Right atrium auricular region (tissue), 2 donors: ENCODE data around the gene ULK1. TPM values are rescaled to one million over a fixed set of nuclear protein-coding genes. Genes with fewer than 3 reads are reported as not detected.

Experiments
- DNase-seq: peaks from one replicate; pipeline ENCODE4 v3.0.0-alpha.2; 2019; ENCODE audit warnings: low spot score
- H3K27ac ChIP-seq, 2 donors: fragments of 200-600 bp; sonication (generic); 1 replicate in 1 of 2; 2 replicates in 1 of 2; pipeline ENCODE4 v1.5.1; 2016 to 2019
- H3K27me3 ChIP-seq, 2 donors: fragments of 200-600 bp; sonication (generic); one replicate each; pipeline versions ENCODE4 v1.5.1 to v1.6.0; 2017 to 2019
- H3K36me3 ChIP-seq: fragments of 200-600 bp; sonication (generic); one replicate; pipeline ENCODE4 v1.5.1; 2016
- H3K4me1 ChIP-seq, 2 donors: fragments of 200-600 bp; sonication (generic); one replicate each; pipeline versions ENCODE4 v1.5.1 to v1.6.0; 2017 to 2019
- H3K4me3 ChIP-seq, 2 donors: fragments of 200-600 bp; sonication (generic); 1 replicate in 1 of 2; 2 replicates in 1 of 2; pipeline ENCODE4 v1.5.1; 2017 to 2019; ENCODE audit warnings: mild to moderate bottlenecking in 1 of 2, moderate library complexity in 1 of 2
- H3K9me3 ChIP-seq, 2 donors: fragments of 200-600 bp; sonication (generic); one replicate each; pipeline ENCODE4 v1.5.1; 2019
- CTCF ChIP-seq, 2 donors: fragments of 200-600 bp; sonication (generic); IDR thresholded peaks; one replicate each; pipeline ENCODE4 v1.5.1; 2019; ENCODE audit warnings: antibody characterized with exemption in 2 of 2
- total RNA-seq, 2 donors: library from RNA; depleted of rRNA; stranded (reverse); fragments of >200 nt; gene quantifications; one replicate each; pipeline ENCODE4 v1.1.0, GENCODE V29; 2016

Gene ULK1
- total RNA-seq, 2 donors from 2014 or later: 16.2 to 23.4 TPM

- Histone ChIP-seq H3K27ac (no peak overlapping the region), H3K4me1 (peaks cover 0 to 5% of the 10 kb centered on the region in 2 donors), H3K9me3 (no peaks in the 10 kb centered on the region), H3K4me3 (no peak overlapping the region), H3K27me3 (no peaks in the 10 kb centered on the region), H3K36me3 (peaks cover 18% of the 10 kb centered on the region)
- TF ChIP-seq CTCF (IDR thresholded peaks at IDR 0.05): no peak
- no peak for DNase-seq
Observed at GRCh38 chr12:131943389-131943788, 49.0 kb downstream of the ULK1 start.

GRCh38 chr12:131943876-131944275 lies 49.5 kb downstream of the ULK1 start:
- peak; percentile 18 for DNase-seq
- peaks cover 0 to 5% of the 10 kb centered on the region in 2 donors for H3K4me1 ChIP-seq
- H3K4me3 ChIP-seq: no peak overlapping the region
- H3K27ac ChIP-seq: no peak overlapping the region
- no peaks in the 10 kb centered on the region for H3K9me3 ChIP-seq
- peaks cover 18% of the 10 kb centered on the region for H3K36me3 ChIP-seq
- H3K27me3 ChIP-seq: no peaks in the 10 kb centered on the region
- no peak for TF ChIP-seq CTCF (IDR thresholded peaks at IDR 0.05)

GRCh38 chr12:131944601-131945251 lies 50.3 kb downstream of the ULK1 start:
- Histone ChIP-seq H3K9me3 (no peaks in the 10 kb centered on the region), H3K4me3 (no peak overlapping the region), H3K27ac (no peak overlapping the region), H3K4me1 (peaks cover 0 to 9% of the 10 kb centered on the region in 2 donors), H3K36me3 (peaks cover 18% of the 10 kb centered on the region), H3K27me3 (no peaks in the 10 kb centered on the region)
- DNase-seq: peak; percentile 34
- TF ChIP-seq CTCF (IDR thresholded peaks at IDR 0.05): no peak

GRCh38 chr12:131946757-131947156 lies 52.3 kb downstream of the ULK1 start:
- H3K4me1 ChIP-seq: peaks cover 0 to 21% of the 10 kb centered on the region in 2 donors
- TF ChIP-seq CTCF (IDR thresholded peaks at IDR 0.05): no peak
- no peaks in the 10 kb centered on the region for H3K27me3 ChIP-seq
- H3K36me3 ChIP-seq: peaks cover 11% of the 10 kb centered on the region
- no peak overlapping the region for H3K4me3 ChIP-seq
- peak; percentile 11 for DNase-seq
- H3K9me3 ChIP-seq: no peaks in the 10 kb centered on the region
- no peak overlapping the region for H3K27ac ChIP-seq

GRCh38 chr12:131947482-131948027 lies 53.1 kb downstream of the ULK1 start:
- H3K4me3 ChIP-seq: no peak overlapping the region
- peak overlapping the region in 1 of 2 donors; percentile 25 for H3K27ac ChIP-seq
- peaks cover 0 to 25% of the 10 kb centered on the region in 2 donors for H3K4me1 ChIP-seq
- TF ChIP-seq CTCF (IDR thresholded peaks at IDR 0.05): no peak
- DNase-seq: peak; percentile 58
- H3K36me3 ChIP-seq: peaks cover 6% of the 10 kb centered on the region
- no peaks in the 10 kb centered on the region for H3K27me3 ChIP-seq
- no peaks in the 10 kb centered on the region for H3K9me3 ChIP-seq
